Suprapubic skin (tissue), 4 donors: ENCODE results near the gene TEX51. TPM values are rescaled to one million over a fixed set of nuclear protein-coding genes. Genes with fewer than 3 reads are reported as not detected.

Source experiments
- DNase-seq, 2 donors: peaks; one replicate each; pipeline ENCODE4 v3.0.0-alpha.2; 2019; ENCODE audit warnings: low spot score in 2 of 2
- H3K27ac ChIP-seq: fragments of 200-600 bp; sonication (generic); one replicate; pipeline ENCODE4 v1.5.1; 2019
- H3K27me3 ChIP-seq: fragments of 200-600 bp; sonication (generic); one replicate; pipeline ENCODE4 v1.5.1; 2019
- H3K36me3 ChIP-seq: fragments of 200-600 bp; sonication (generic); one replicate; pipeline ENCODE4 v1.5.1; 2019
- H3K4me1 ChIP-seq: fragments of 200-600 bp; sonication (generic); one replicate; pipeline ENCODE4 v1.5.1; 2019
- H3K4me3 ChIP-seq: fragments of 200-600 bp; sonication (generic); one replicate; pipeline ENCODE4 v1.5.1; 2019; ENCODE audit warnings: mild to moderate bottlenecking
- H3K9me3 ChIP-seq: fragments of 200-600 bp; sonication (generic); one replicate; pipeline ENCODE4 v1.5.1; 2019
- CTCF ChIP-seq, 2 donors: fragments of 200-600 bp in 1 of 2; fragments of 450-650 bp in 1 of 2; sonication (generic) in 1 of 2; IDR thresholded peaks; one replicate each; pipeline ENCODE4 v1.5.1; 2016 to 2019; ENCODE audit warnings: antibody characterized with exemption in 2 of 2, mild to moderate bottlenecking in 1 of 2, moderate library complexity in 1 of 2
- EP300 ChIP-seq: sonication (generic); formaldehyde crosslinking; IDR thresholded peaks from one replicate; pipeline ENCODE4 v1.6.1; 2017; ENCODE audit warnings: antibody characterized with exemption
- POLR2A ChIP-seq, 2 donors: fragments of 450-650 bp; IDR thresholded peaks; one replicate each; pipeline ENCODE4 v1.6.1; 2017; ENCODE audit warnings: antibody characterized with exemption in 2 of 2, mild to moderate bottlenecking in 2 of 2, moderate library complexity in 2 of 2
- POLR2AphosphoS5 ChIP-seq, 3 donors: sonication (generic); formaldehyde crosslinking; IDR thresholded peaks; one replicate each; pipeline ENCODE4 v1.6.1; 2017; ENCODE audit warnings: antibody characterized with exemption in 3 of 3
- WGBS: methylation state at CpG from one replicate; pipeline ENCODE4 v1.1.5; 2018; 5-methylcytosine and 5-hydroxymethylcytosine counted together
- total RNA-seq, 4 donors: library from RNA; depleted of rRNA; stranded (reverse); fragments of >200 nt; gene quantifications; one replicate each; pipeline ENCODE4 v1.1.0, GENCODE V29; 2016

Gene TEX51
- total RNA-seq, 4 donors from 2014 or later = not detected

DNA sequence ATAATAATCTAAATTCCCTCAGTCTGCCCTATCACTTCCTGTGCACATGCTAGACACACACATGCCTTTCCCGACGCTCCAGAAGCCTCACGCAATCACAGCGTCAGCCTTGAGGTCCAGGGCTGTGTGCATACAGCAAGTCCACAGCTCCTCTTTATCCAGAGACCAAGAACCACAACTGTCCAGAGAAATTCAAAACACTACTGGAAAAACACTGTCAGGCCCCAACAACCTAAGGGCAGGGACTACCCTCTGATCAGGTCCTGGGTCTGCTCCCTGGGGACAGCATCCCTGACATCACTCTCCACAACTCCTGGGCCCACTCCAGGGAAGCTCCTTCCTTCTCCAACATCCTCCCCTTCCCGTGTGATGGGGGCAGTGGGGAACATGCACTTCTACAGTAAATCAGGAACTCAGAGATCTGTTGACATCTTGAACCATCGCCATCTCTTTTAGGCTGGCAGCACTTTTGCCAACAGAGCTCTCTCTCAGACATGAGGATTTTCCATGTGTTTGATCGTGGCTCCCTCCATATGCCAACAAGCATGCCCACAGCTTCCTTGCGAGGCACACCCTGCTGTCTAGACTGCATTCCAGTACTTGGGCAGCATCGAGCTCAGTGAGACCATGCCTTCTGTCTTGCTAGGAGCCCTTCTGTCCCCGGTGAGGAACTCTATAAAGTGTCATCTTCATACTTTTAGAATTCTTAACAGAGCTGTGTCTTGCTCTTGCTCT lies 15.4 kb downstream of the TEX51 start:
- H3K9me3 ChIP-seq = no peaks in the 10 kb centered on the region
- H3K27me3 ChIP-seq = peaks cover 2% of the 10 kb centered on the region
- H3K27ac ChIP-seq = no peak overlapping the region
- DNase-seq = no peak
- no peak for TF ChIP-seq EP300
- TF ChIP-seq POLR2AphosphoS5 (IDR thresholded peaks at IDR 0.05) = no peak
- no peak for TF ChIP-seq CTCF (IDR thresholded peaks at IDR 0.05)
- no peak for TF ChIP-seq POLR2A (IDR thresholded peaks at IDR 0.05)
- H3K36me3 ChIP-seq = no peaks in the 10 kb centered on the region
- H3K4me3 ChIP-seq = no peak overlapping the region
- no peaks in the 10 kb centered on the region for H3K4me1 ChIP-seq
- WGBS = 80% methylated on average over 10 of the region's 10 CpGs

- 84% methylated on average over 14 of the region's 14 CpGs for WGBS
- no peak for DNase-seq
- TF ChIP-seq CTCF (IDR thresholded peaks at IDR 0.05) = no peak
- no peak for TF ChIP-seq EP300
Observed at GRCh38 chr2:126914811-126915500, 16.3 kb downstream of the TEX51 start.

DNA sequence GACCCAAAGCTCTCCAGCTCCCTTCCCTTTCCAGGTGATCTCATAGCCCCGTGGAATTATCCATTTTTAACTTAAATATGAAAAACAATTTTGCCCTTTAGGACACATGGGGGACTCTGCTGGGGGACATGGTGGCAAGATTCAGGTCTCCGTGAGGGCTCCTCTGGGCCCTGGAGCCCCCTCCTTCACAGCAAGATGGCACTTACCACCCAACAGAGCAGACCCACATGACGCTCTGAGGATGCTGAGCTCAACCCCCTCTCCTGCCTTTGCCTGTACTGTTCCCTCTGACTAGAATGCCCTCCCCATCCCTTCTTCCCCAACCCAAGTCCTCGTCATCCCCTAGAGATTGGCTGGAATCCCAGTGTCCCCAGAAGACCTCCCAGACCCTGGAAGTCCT lies 17.2 kb downstream of the TEX51 start:
- no peak overlapping the region for H3K4me3 ChIP-seq
- no peaks in the 10 kb centered on the region for H3K36me3 ChIP-seq
- no peak overlapping the region for H3K27ac ChIP-seq
- TF ChIP-seq EP300 = no peak
- H3K27me3 ChIP-seq = no peaks in the 10 kb centered on the region
- DNase-seq = no peak
- H3K4me1 ChIP-seq = no peaks in the 10 kb centered on the region
- no peaks in the 10 kb centered on the region for H3K9me3 ChIP-seq
- WGBS = 77% methylated on average over 3 of the region's 4 CpGs

More at GRCh38 chr2:126914811-126915500, 16.3 kb downstream of the TEX51 start:
- no peak overlapping the region for H3K27ac ChIP-seq
- no peaks in the 10 kb centered on the region for H3K27me3 ChIP-seq
- no peaks in the 10 kb centered on the region for H3K36me3 ChIP-seq
- H3K4me3 ChIP-seq = no peak overlapping the region
- no peaks in the 10 kb centered on the region for H3K9me3 ChIP-seq
- H3K4me1 ChIP-seq = no peaks in the 10 kb centered on the region

GRCh38 chr2:126916744-126917143 lies 18.1 kb downstream of the TEX51 start:
- Histone ChIP-seq H3K27me3 (no peaks in the 10 kb centered on the region), H3K27ac (no peak overlapping the region), H3K4me1 (no peaks in the 10 kb centered on the region), H3K36me3 (no peaks in the 10 kb centered on the region), H3K4me3 (no peak overlapping the region), H3K9me3 (no peaks in the 10 kb centered on the region)
- TF ChIP-seq POLR2AphosphoS5 (IDR thresholded peaks at IDR 0.05) (no peak), POLR2A (IDR thresholded peaks at IDR 0.05) (no peak), CTCF (IDR thresholded peaks at IDR 0.05) (no peak), EP300 (no peak)
- 86% methylated on average over 3 of the region's 4 CpGs for WGBS
- no peak for DNase-seq

DNA sequence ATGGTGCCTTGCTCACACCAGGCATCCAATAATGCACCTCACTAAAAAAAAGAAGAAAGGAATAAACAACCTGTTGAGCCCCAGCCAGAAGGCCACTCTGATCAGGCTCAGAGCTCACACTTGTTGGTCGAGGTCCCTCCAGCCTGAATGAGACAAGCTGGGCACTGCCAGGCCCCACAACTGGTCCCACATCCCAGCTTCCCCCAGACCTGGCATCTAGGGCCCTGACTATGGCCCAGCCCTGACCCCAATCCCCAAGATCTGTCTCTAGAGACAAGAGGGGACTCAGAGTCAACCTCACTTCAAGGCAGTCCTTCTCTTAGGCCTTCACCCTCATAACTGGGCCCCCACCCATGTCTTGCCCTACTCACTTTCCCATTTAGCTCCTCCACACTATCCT lies 22.4 kb downstream of the TEX51 start:
- H3K27me3 ChIP-seq = no peaks in the 10 kb centered on the region
- H3K4me3 ChIP-seq = no peak overlapping the region
- DNase-seq = no peak
- WGBS = 50% methylated on average over 1 of the region's 1 CpG
- TF ChIP-seq EP300 (no peak), POLR2AphosphoS5 (IDR thresholded peaks at IDR 0.05) (no peak), POLR2A (IDR thresholded peaks at IDR 0.05) (no peak), CTCF (IDR thresholded peaks at IDR 0.05) (no peak)
- H3K9me3 ChIP-seq = no peaks in the 10 kb centered on the region
- no peaks in the 10 kb centered on the region for H3K4me1 ChIP-seq
- H3K27ac ChIP-seq = no peak overlapping the region
- no peaks in the 10 kb centered on the region for H3K36me3 ChIP-seq
